Endothelial cell (in vitro differentiated cells): ENCODE measurements around the gene SLC26A2. TPM values are rescaled to one million over a fixed set of nuclear protein-coding genes. Genes with fewer than 3 reads are reported as not detected.

ENCODE experiments used
- DNase-seq: peaks from one replicate; pipeline ENCODE4 v3.0.0; 2021; ENCODE audit warnings: low spot score
- H3K27ac Mint-ChIP-seq: one replicate; pipeline ENCODE4 v1.8.0; 2021; ENCODE audit warnings: mixed read lengths, inconsistent platforms; ENCODE audit not compliant: unreplicated experiment
- H3K27me3 Mint-ChIP-seq: one replicate; pipeline ENCODE4 v1.8.0; 2021; ENCODE audit warnings: mild to moderate bottlenecking, moderate library complexity, mixed read lengths, inconsistent platforms; ENCODE audit not compliant: unreplicated experiment
- H3K36me3 Mint-ChIP-seq: one replicate; pipeline ENCODE4 v1.8.0; 2021; ENCODE audit warnings: mild to moderate bottlenecking, low read depth, mixed read lengths, inconsistent platforms; ENCODE audit not compliant: unreplicated experiment
- H3K4me1 Mint-ChIP-seq: one replicate; pipeline ENCODE4 v1.8.0; 2021; ENCODE audit warnings: mild to moderate bottlenecking, mixed read lengths, inconsistent platforms; ENCODE audit not compliant: unreplicated experiment
- H3K4me3 Mint-ChIP-seq: one replicate; pipeline ENCODE4 v1.8.0; 2021; ENCODE audit warnings: mild to moderate bottlenecking, mixed read lengths, inconsistent platforms; ENCODE audit not compliant: unreplicated experiment
- H3K9me3 Mint-ChIP-seq: one replicate; pipeline ENCODE4 v1.8.0; 2021; ENCODE audit warnings: mixed read lengths, inconsistent platforms; ENCODE audit not compliant: unreplicated experiment
- CTCF ChIP-seq: fragments of 200-600 bp; sonication (generic); IDR thresholded peaks from one replicate; pipeline ENCODE4 v1.5.0; 2021; ENCODE audit warnings: antibody characterized with exemption; ENCODE audit not compliant: unreplicated experiment
- total RNA-seq: library from RNA; stranded (reverse); fragmentation: NEBNext Ultra II Directional; extraction: Animal tissue kit (Norgen Biotek cat#: 25700); gene quantifications from one replicate; pipeline ENCODE4 v1.2.1, GENCODE V29; 2021; ENCODE audit not compliant: unreplicated experiment

The SLC26A2 gene
- total RNA-seq, 1 donor from 2014 or later: 22.2 TPM

- Mint-ChIP-seq H3K4me1 (peaks cover 25% of the 10 kb centered on the region), H3K27me3 (peaks cover 3% of the 10 kb centered on the region), H3K27ac (no peak overlapping the region), H3K9me3 (no peaks in the 10 kb centered on the region), H3K36me3 (peaks cover 12% of the 10 kb centered on the region), H3K4me3 (no peak overlapping the region)
- no peak for DNase-seq
- no peak for TF ChIP-seq CTCF
These were observed 32.9 kb downstream of the SLC26A2 start for GRCh38 chr5:149993471-149993870.

- Mint-ChIP-seq H3K4me1 (peaks cover 34% of the 10 kb centered on the region), H3K9me3 (no peaks in the 10 kb centered on the region), H3K4me3 (peak overlapping the region; percentile 56), H3K27ac (no peak overlapping the region), H3K36me3 (peaks cover 20% of the 10 kb centered on the region), H3K27me3 (peaks cover 11% of the 10 kb centered on the region)
- no peak for DNase-seq
- TF ChIP-seq CTCF: no peak
These were observed 35.0 kb downstream of the SLC26A2 start for GRCh38 chr5:149995385-149996204.

- TF ChIP-seq CTCF: no peak
- H3K27ac Mint-ChIP-seq: no peak overlapping the region
- peaks cover 32% of the 10 kb centered on the region for H3K4me1 Mint-ChIP-seq
- peaks cover 20% of the 10 kb centered on the region for H3K36me3 Mint-ChIP-seq
- H3K27me3 Mint-ChIP-seq: peaks cover 10% of the 10 kb centered on the region
- no peak for DNase-seq
- peak overlapping the region; percentile 56 for H3K4me3 Mint-ChIP-seq
- no peaks in the 10 kb centered on the region for H3K9me3 Mint-ChIP-seq
These were observed 35.8 kb downstream of the SLC26A2 start for GRCh38 chr5:149996205-149996890.

- DNase-seq: no peak
- H3K36me3 Mint-ChIP-seq: peaks cover 26% of the 10 kb centered on the region
- H3K9me3 Mint-ChIP-seq: no peaks in the 10 kb centered on the region
- no peak overlapping the region for H3K4me3 Mint-ChIP-seq
- peaks cover 37% of the 10 kb centered on the region for H3K4me1 Mint-ChIP-seq
- no peak overlapping the region for H3K27ac Mint-ChIP-seq
- TF ChIP-seq CTCF: no peak
- peaks cover 10% of the 10 kb centered on the region for H3K27me3 Mint-ChIP-seq
These were observed 37.7 kb downstream of the SLC26A2 start for GRCh38 chr5:149998281-149998680.

- H3K36me3 Mint-ChIP-seq: peaks cover 26% of the 10 kb centered on the region
- no peak for TF ChIP-seq CTCF
- H3K27me3 Mint-ChIP-seq: peaks cover 10% of the 10 kb centered on the region
- peak overlapping the region; percentile 97 for H3K4me3 Mint-ChIP-seq
- H3K9me3 Mint-ChIP-seq: no peaks in the 10 kb centered on the region
- H3K27ac Mint-ChIP-seq: peak overlapping the region; percentile 97
- DNase-seq: no peak
- H3K4me1 Mint-ChIP-seq: peaks cover 35% of the 10 kb centered on the region
These were observed 38.8 kb downstream of the SLC26A2 start for GRCh38 chr5:149999359-149999758.
